HCT116 (cell line): ENCODE data around the gene C2CD3.

Source experiments
- CTCF ChIP-seq, 3 experiments: fragments of 200-600 bp in 1 of 3; sonication (generic) in 1 of 3; IDR thresholded peaks in 2 of 3; conservative IDR thresholded peaks in 1 of 3; 2 replicates each; pipeline ENCODE4 v1.5.1; 2012 to 2017; ENCODE audit warnings: low read depth in 2 of 3, low read length in 2 of 3, antibody characterized with exemption in 1 of 3, borderline replicate concordance in 1 of 3, control low read depth in 1 of 3, mild to moderate bottlenecking in 1 of 3, mixed read lengths in 1 of 3, mixed run types in 1 of 3, moderate library complexity in 1 of 3; ENCODE audit not compliant: insufficient read depth in 1 of 3
- ELF1 ChIP-seq: IDR thresholded peaks from 2 replicates; pipeline ENCODE4 v1.6.1; 2012; ENCODE audit warnings: low read depth, borderline replicate concordance
- EZH2 ChIP-seq: fragments of 200-600 bp; sonication (generic); IDR thresholded peaks from 2 replicates; pipeline ENCODE4 v1.6.1; 2017; ENCODE audit warnings: antibody characterized with exemption, mixed run types
- EZH2phosphoT487 ChIP-seq: fragments of 200-600 bp; IDR thresholded peaks from 2 replicates; pipeline ENCODE4 v1.6.1; 2018; ENCODE audit warnings: antibody characterized with exemption, borderline replicate concordance
- JUND ChIP-seq: IDR thresholded peaks from 2 replicates; pipeline ENCODE4 v1.6.1; 2012
- MAX ChIP-seq: IDR thresholded peaks from 2 replicates; pipeline ENCODE4 v1.6.1; 2012
- POLR2A ChIP-seq: IDR thresholded peaks from 2 replicates; pipeline ENCODE4 v1.7.0; 2011; ENCODE audit warnings: borderline replicate concordance; ENCODE audit not compliant: insufficient read depth, insufficient read length; ENCODE audit errors: extremely low read depth
- POLR2AphosphoS5 ChIP-seq: IDR thresholded peaks from 2 replicates; pipeline ENCODE4 v1.6.1; 2011; ENCODE audit warnings: mild to moderate bottlenecking, low read depth, low read length, moderate library complexity
- YY1 ChIP-seq: IDR thresholded peaks from 2 replicates; pipeline ENCODE4 v1.6.1; 2011; ENCODE audit warnings: low read length, low read depth, moderate library complexity, mild to moderate bottlenecking; ENCODE audit not compliant: insufficient replicate concordance; ENCODE audit errors: extremely low read depth
- ZBTB33 ChIP-seq: IDR thresholded peaks from 2 replicates; pipeline ENCODE4 v1.6.1; 2011; ENCODE audit warnings: mild to moderate bottlenecking, low read length, moderate library complexity; ENCODE audit not compliant: insufficient replicate concordance; ENCODE audit errors: extremely low read depth

GRCh38 chr11:73991471-73992006 is 179.3 kb downstream of the C2CD3 start:
- no peak for TF ChIP-seq ZBTB33
- TF ChIP-seq CTCF (IDR thresholded peaks at IDR 0.05 in 2 of 3, conservative IDR thresholded peaks at IDR 0.05 in 1 of 3; ENCODE audit: borderline replicate concordance in 1 of 3, insufficient read depth in 1 of 3, low read depth in 2 of 3, low read length in 2 of 3), result no peak
- no peak for TF ChIP-seq POLR2A
- no peak for TF ChIP-seq JUND
- no peak for TF ChIP-seq EZH2
- no peak for TF ChIP-seq MAX
- no peak for TF ChIP-seq POLR2AphosphoS5
- no peak for TF ChIP-seq EZH2phosphoT487
- no peak for TF ChIP-seq YY1
- no peak for TF ChIP-seq ELF1
